NOMO-1 treated with DMSO at 0.1 percent for 48 hours (cell line): ENCODE results near the gene HOXC11.

ENCODE experiments used
- DNase-seq: peaks from one replicate; lab custom pipeline; 2025; ENCODE audit not compliant: unreplicated experiment; lab: John Stamatoyannopoulos, UW

The HOXC11 gene

GRCh38 chr12:53984901-53985691 lies 12.2 kb downstream of the HOXC11 start, which contains the start of gene HOXC10:
Gene HOXC10, plus strand, starts transcription at chr12:53985146. Its CDS starts 114 bp downstream, at chr12:53985260.
- DNase-seq, result peak; percentile 82

GRCh38 chr12:53985692-53985993 lies 12.7 kb downstream of the HOXC11 start:
- no peak for DNase-seq

DNA sequence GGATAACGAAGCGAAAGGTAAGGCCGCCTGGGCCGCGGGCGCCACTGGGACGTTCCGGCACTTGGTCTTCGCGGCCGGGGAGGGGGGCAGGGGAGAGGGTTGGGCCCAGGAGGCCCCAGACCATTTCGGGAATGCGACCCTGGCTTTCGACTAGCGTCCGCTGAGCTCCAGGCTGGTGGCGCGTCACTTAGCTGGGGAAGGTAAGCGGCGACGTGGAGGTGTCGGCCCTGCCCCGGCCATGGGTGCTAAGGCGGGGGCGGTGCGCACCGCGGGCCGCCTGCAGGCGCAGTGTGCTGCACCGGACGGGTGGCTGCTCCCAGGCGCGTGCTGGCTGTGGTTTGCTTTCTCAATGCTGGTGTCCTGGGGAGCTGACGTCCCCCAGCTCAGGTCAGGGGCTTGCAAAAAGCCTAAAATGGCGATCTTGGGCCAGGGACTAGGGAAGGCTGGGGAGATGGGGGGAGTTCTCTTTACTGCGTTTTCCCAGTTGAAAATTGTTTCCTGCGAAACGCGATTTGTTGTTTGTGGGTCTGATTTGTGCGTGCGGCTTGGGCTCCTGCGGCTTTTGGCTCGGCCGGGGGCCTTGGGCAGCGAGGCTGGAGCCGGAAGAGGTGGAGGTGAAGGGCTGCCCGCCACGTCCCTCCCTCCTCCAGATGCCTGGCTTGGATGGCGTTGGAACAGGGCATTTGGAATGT lies 13.2 kb downstream of the HOXC11 start:
- DNase-seq, result no peak

DNA sequence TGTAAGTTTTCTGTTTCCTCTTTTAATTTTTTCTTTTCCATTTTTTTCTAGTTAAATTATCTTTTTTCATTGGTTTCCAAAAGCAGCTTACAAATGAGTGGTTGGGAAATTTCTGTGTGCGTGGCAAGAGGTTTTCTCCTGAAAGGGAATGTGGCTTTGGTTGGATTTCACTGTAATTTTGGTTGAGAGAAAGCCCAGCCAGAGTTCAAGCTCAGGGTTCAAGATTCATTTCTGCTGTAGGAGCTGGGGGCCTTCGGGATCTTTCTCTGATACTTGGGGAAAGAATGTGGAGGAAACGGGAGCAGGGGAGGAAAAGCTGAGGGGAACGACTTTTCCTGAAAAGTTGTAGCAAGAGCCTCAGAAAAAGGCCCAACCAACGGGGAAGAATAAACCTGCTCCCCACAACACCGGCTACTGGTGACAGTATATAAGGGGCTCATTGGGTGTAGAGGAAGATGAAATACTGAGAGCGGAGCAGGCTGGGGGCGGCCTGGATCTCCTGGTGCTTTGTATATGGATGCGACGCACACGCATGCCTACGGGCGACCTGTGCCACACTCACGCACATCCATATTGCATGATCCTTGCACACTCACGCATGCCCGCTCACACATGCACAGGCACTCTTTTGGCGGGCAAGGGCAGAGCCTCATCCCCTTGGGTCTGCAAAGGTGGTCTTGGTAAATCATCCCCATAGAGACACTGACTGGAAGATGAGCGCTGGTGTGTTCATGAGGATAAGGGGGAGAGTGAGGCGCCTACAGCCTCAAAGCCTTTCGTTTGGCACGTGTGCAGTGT lies 14.0 kb downstream of the HOXC11 start:
- no peak for DNase-seq

- no peak for DNase-seq
These were observed 14.9 kb downstream of the HOXC11 start for GRCh38 chr12:53987787-53988230.

DNA sequence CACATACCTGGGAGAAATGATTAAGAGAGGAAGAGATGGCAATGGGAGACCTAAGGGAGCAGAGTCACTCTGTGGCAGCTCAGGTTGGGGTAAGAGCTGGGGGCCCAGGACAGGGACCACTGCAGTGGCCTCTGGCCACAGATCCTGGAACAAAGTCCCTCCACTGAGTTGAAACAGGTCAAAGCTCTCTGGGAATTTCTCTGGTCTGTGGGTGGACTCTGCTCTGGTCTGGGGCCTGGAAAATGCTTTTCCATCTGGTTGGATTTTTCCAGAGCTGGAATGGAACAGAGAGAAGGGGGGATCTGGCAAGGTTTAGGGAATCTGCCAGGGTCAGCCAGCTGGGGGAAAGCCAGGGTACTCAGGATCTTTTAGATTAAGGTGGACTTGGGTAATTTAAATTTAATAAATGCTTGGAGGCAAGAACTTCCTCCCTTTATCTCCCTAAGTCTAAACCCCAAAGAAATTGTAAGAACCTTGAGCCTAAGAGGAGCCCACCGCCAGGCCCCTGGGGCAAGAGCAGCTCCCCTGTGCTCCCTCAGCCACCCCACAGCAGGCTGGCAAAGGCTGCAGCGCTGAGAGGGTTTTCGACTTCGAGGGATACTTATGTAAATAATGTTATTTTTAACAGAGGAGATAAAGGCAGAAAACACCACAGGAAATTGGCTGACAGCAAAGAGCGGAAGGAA lies 15.8 kb downstream of the HOXC11 start:
- DNase-seq, result no peak

- DNase-seq, result peak; percentile 77
These were observed 16.5 kb downstream of the HOXC11 start for GRCh38 chr12:53989227-53990113.

GRCh38 chr12:53990311-53991076 lies 17.6 kb downstream of the HOXC11 start:
- DNase-seq, result no peak

GRCh38 chr12:53991077-53991460 lies 18.1 kb downstream of the HOXC11 start:
- no peak for DNase-seq

DNA sequence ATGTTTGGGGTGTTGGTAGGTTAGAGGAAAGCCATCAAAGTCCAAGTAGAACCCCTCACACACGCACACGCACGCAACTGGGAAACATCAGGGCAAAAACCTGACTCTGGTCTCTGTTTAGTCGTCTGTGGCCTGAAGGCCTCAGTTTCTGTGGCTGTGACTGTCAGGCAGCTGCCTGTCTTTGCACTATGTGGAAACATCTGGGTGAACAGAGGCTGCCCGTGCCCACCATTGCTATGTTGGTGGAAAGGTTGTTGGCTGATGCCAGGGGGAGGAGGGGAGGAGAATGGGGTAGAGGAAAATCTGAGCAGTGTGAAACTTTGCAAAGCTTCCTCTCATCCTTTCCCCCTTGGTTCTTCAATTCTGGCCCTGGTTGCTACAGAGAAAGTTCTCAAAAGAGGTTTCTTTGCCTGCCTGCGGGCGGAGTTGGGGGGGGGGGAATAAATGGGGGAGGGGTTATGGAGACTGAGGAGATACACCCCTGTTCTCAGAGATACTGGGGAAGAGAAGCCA lies 19.5 kb downstream of the HOXC11 start:
- DNase-seq, result no peak

- no peak for DNase-seq
These were observed 20.5 kb downstream of the HOXC11 start for GRCh38 chr12:53993162-53994008.

GRCh38 chr12:53994009-53994263 lies 21.0 kb downstream of the HOXC11 start:
- no peak for DNase-seq

DNA sequence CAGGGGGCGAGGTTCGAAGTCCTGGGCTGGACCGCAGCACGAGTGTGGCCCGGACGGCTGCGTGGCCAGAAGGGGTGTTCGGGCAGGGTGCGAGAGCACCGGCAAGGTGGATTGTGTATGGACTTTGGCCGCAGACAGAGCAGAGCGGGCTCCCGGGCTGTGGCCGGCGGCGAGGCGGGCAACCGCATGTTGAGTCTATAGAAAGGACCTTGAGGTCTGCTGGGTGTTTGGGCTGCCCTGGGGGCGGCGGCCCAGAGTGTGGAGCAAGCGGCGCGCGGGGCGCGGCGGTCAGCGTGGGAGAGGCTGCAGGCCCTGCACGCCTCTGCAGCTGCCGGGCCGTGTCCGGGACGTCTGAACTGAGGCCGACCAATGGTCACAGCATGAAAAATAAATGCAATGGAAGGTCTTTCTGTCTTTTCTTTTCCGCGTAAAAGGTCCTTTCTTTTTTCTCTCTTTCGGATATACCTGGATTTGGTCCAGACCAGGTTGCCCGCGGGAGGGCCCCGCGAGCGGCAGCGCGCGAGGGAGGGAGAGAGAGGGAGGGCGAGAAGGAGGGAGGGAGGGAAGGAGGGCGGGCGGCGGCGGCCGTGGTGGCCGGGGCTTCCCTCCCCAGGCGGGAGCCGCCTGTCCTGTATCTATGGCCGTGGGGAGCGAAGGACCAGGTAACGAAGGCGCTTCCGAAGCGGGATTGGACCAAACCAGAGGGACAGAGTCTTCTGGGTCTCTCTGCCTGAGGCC lies 21.5 kb downstream of the HOXC11 start:
- DNase-seq, result no peak

DNA sequence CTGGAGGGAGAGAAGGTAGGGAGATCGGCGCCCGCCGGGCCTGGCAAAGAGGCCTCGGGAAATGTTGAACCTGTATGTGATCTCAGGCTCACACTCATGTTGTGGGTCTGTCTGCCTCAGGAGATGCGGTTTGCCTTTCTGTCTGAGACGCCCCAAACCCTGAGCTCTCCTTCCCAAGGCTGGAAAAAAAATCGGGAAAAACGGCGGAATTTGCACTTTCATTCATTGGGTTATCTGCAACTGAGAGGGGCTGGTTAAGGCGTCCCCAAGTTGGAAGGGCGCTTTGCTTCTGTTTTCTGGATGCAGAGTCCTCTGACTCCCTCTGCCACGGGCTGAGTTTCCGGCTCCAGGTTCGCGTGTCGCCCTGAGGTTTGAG lies 22.1 kb downstream of the HOXC11 start:
- DNase-seq, result no peak

- DNase-seq, result peak; percentile 40
These were observed 22.7 kb downstream of the HOXC11 start for GRCh38 chr12:53995378-53996239.

DNA sequence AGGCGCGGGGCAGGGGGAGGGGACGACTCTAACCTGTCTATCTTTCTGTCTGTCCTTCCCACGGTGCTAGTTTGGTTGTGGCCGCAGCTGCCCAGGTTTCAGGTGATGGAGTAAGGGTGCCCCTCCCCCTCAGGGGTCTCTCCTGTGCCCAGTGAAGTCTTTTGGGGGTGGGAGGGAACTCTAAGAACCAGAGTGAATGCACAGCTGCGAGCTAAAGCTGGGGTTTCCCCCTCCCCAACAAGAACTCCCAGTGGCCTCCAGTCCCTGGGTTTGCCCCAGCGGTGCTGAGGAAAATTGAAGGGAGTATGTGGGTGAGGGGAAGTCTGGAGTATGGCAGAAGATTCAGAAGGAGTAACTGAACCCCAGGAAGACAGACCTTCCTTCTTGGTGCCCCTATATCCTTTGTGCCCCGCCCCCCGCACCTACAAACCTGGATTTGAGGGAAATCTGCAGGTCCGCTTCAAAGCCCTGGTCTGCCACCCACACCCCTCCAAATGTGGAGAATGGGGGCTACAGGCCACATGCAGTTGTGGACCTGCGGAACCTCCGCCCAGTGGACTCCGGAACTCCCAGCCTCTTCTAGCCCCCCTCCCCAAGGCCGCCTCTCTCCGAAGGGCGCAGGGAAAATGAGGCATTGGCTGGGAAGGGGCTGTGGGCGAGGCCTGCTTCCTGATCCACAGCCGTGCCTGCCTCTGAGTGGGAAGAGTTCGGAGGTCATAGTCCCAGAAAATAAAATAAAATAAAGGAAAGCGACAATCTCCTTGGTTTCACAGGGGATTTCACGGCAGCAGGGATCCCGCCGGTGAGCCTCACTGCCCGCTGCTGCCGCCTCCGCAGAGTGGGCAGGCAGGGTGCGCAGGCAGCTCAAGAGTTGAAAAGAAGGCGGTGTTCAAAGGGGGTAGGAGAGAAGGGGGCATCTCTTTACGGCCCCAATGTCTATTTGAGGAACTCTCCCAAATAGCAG lies 23.6 kb downstream of the HOXC11 start:
- no peak for DNase-seq
